K562 (cell line): ENCODE measurements around the gene GET3. TPM values are rescaled to one million over a fixed set of nuclear protein-coding genes. Genes with fewer than 3 reads are reported as not detected.
A peak's percentile ranks its signal among the peaks of the same experiment; 100 is the strongest.

ENCODE experiments used
- BDP1 ChIP-seq: IDR thresholded peaks from 3 replicates; pipeline ENCODE4 v1.6.1; 2011; ENCODE audit not compliant: insufficient read length, insufficient read depth
- CBX3 ChIP-seq, 2 experiments: IDR thresholded peaks; 1 replicate in 1 of 2; 2 replicates in 1 of 2; pipeline ENCODE4 v1.6.1; 2012; ENCODE audit warnings: inconsistent platforms in 2 of 2, low read length in 2 of 2, borderline replicate concordance in 1 of 2, control low read depth in 1 of 2
- CCNT2 ChIP-seq: IDR thresholded peaks from 2 replicates; pipeline ENCODE4 v1.6.1; 2011; ENCODE audit warnings: borderline replicate concordance, low read depth, mild to moderate bottlenecking, moderate library complexity, mixed read lengths, low read length; ENCODE audit not compliant: insufficient read length; ENCODE audit errors: extremely low read depth
- KDM1A ChIP-seq, 2 experiments: fragments of 450-650 bp; IDR thresholded peaks; 2 replicates each; pipeline ENCODE4 v1.6.1; 2016; ENCODE audit warnings: mild to moderate bottlenecking in 2 of 2
- MTA2 ChIP-seq: fragments of 450-650 bp; IDR thresholded peaks from 2 replicates; pipeline ENCODE4 v1.6.1; 2016; ENCODE audit warnings: low read depth
- NCOR1 ChIP-seq: fragments of 450-650 bp; IDR thresholded peaks from 2 replicates; pipeline ENCODE4 v1.6.1; 2016; ENCODE audit warnings: mild to moderate bottlenecking, moderate library complexity
- NR2C1 ChIP-seq, 2 experiments: fragments of 450-650 bp; IDR thresholded peaks; 2 replicates each; pipeline ENCODE4 v1.6.1; 2017; ENCODE audit warnings: mild to moderate bottlenecking in 2 of 2, antibody characterized with exemption in 1 of 2, inconsistent platforms in 1 of 2, missing compliant biosample characterization in 1 of 2, missing genetic modification characterization in 1 of 2
- RBM14 ChIP-seq: fragments of 200-400 bp; formaldehyde crosslinking; IDR thresholded peaks from 2 replicates; pipeline ENCODE4 v1.6.1; 2018; ENCODE audit warnings: low read depth, mild to moderate bottlenecking, low read length, moderate library complexity, borderline replicate concordance; ENCODE audit not compliant: insufficient read depth
- RCOR1 ChIP-seq, 2 experiments: IDR thresholded peaks; 2 replicates each; pipeline ENCODE4 v1.6.1; 2012; ENCODE audit warnings: low read depth in 2 of 2, low read length in 2 of 2, borderline replicate concordance in 1 of 2, improper control_type of control experiment in 1 of 2
- SRSF3 ChIP-seq: fragments of 200-400 bp; formaldehyde crosslinking; IDR thresholded peaks from 2 replicates; pipeline ENCODE4 v1.6.1; 2016; ENCODE audit warnings: mild to moderate bottlenecking, low read length, moderate library complexity; ENCODE audit not compliant: insufficient read depth
- TBL1XR1 ChIP-seq, 2 experiments: IDR thresholded peaks; 2 replicates each; pipeline ENCODE4 v1.6.1; 2012; ENCODE audit warnings: improper control_type of control experiment in 2 of 2, low read length in 2 of 2, mild to moderate bottlenecking in 1 of 2
- TOE1 ChIP-seq, 2 experiments: fragments of 450-650 bp in 1 of 2; sonication (generic) in 1 of 2; formaldehyde crosslinking in 1 of 2; IDR thresholded peaks; 2 replicates each; pipeline versions ENCODE4 v1.7.1 to v1.8.0; 2016 to 2022; ENCODE audit warnings: borderline replicate concordance in 2 of 2, mild to moderate bottlenecking in 2 of 2, antibody characterized with exemption in 1 of 2, inconsistent platforms in 1 of 2, low read depth in 1 of 2, missing genetic modification reagents in 1 of 2, moderate library complexity in 1 of 2
- ZC3H8 ChIP-seq: fragments of 450-650 bp; IDR thresholded peaks from 2 replicates; pipeline ENCODE4 v1.6.1; 2017
- polyA plus RNA-seq, 8 experiments: library from polyadenylated mRNA; depleted of rRNA in 4 of 8; stranded (reverse) in 5 of 8; unstranded in 3 of 8; fragments of >200 nt; fragmentation: Nextera tagmentation in 2 of 8; fragmentation: Illumina TruSeq in 1 of 8; extraction: Ambion mirVana in 2 of 8; extraction: Trizol in 1 of 8; gene quantifications; 2 replicates each; pipeline versions ENCODE4 v1.2.1 to v1.2.3, GENCODE V29; 2011 to 2014; ENCODE audit warnings: inconsistent platforms in 1 of 8, missing spikeins in 1 of 8
- total RNA-seq, 7 experiments: library from RNA; depleted of rRNA in 6 of 7; stranded (reverse); fragments of >200 nt in 6 of 7; fragmentation: Illumina TruSeq in 2 of 7; extraction: Trizol in 2 of 7; gene quantifications; 2 replicates each; pipeline versions ENCODE4 v1.2.1 to v1.2.3, GENCODE V29; 2011 to 2021; ENCODE audit warnings: low replicate concordance in 1 of 7
- TF ChIP-seq, protein P1 (sequence below): fragments of 250-450 bp; sonication (Bioruptor Pico); IDR thresholded peaks from 2 replicates; pipeline ENCODE4 v1.4.0; 2020; ENCODE audit warnings: mild to moderate bottlenecking, moderate library complexity
- TF ChIP-seq, protein P2 (sequence below): fragments of 450-650 bp; formaldehyde crosslinking; IDR thresholded peaks from 2 replicates; pipeline ENCODE4 v1.4.0; 2020; ENCODE audit warnings: mild to moderate bottlenecking, moderate library complexity
- TF ChIP-seq, protein P3 (sequence below): sonication (generic); formaldehyde crosslinking; IDR thresholded peaks from 2 replicates; pipeline ENCODE4 v1.9.0; 2022; ENCODE audit warnings: mild to moderate bottlenecking, missing genetic modification reagents
- TF ChIP-seq, protein P4 (sequence below), 2 experiments: fragments of 450-650 bp; conservative IDR thresholded peaks; 2 replicates each; pipeline ENCODE4 v1.6.1; 2017; ENCODE audit warnings: mild to moderate bottlenecking in 2 of 2, moderate library complexity in 2 of 2

GET3 gene
- total and polyA plus RNA-seq, 9 of the 15 experiments (the other 6 are each of a cell fraction or from before 2014, with no cell fraction given): 8.3 to 83.5 (median 51.8) TPM

DNA sequence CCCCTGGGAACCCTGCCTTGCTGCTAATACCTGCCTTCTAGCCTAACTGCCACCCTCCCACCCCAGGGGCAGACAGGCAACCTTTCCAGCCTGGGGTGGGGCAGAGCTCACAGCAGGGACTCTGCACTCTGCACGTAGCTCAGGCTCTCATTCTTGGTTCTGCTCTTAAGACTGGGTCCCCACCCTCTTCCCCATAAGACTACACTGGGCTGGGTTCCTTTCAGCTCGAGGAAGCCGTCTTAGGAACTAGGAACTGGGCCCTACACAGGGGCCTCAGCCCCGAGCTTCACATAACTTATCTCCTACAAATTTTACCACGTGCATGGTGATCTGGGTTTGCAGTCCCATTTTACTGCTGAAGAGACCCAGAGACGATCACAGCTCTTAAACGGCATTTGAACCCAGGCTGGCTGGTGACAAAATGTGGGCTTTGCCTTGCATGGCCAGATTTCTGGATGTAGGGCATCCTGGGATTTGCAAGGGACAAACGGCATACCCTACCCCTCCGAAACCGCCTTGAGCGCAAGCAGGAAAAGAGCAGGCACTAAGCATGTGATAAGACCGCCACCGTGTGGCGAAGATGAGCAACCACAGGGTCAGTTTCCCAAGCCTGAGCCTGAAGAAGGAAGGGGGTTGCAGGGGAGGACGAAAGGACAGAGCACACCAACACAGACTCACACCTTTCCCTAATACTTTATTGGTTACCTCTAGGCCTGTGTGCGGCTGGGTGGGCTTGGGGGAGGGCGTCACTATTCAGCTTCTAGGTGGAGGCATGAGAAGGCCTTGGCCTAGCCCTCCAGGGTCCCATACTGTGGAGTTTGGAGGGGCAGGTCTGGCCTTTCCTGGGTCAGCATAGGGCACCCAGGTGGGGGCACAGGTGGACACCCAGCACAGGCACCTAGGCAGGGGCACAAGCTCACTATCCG, 59.1 kb downstream of the GET3 start (continued):
- TF ChIP-seq, protein P1, sequence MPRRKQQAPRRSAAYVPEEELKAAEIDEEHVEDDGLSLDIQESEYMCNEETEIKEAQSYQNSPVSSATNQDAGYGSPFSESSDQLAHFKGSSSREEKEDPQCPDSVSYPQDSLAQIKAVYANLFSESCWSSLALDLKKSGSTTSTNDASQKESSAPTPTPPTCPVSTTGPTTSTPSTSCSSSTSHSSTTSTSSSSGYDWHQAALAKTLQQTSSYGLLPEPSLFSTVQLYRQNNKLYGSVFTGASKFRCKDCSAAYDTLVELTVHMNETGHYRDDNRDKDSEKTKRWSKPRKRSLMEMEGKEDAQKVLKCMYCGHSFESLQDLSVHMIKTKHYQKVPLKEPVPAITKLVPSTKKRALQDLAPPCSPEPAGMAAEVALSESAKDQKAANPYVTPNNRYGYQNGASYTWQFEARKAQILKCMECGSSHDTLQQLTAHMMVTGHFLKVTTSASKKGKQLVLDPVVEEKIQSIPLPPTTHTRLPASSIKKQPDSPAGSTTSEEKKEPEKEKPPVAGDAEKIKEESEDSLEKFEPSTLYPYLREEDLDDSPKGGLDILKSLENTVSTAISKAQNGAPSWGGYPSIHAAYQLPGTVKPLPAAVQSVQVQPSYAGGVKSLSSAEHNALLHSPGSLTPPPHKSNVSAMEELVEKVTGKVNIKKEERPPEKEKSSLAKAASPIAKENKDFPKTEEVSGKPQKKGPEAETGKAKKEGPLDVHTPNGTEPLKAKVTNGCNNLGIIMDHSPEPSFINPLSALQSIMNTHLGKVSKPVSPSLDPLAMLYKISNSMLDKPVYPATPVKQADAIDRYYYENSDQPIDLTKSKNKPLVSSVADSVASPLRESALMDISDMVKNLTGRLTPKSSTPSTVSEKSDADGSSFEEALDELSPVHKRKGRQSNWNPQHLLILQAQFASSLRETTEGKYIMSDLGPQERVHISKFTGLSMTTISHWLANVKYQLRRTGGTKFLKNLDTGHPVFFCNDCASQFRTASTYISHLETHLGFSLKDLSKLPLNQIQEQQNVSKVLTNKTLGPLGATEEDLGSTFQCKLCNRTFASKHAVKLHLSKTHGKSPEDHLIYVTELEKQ: no peak
- TF ChIP-seq MTA2 (no peak), NR2C1 (IDR thresholded peaks at IDR 0.05) (no peak; the same call in 1 of the 2 replicates), NR2C1 (tag; IDR thresholded peaks at IDR 0.05) (peak; percentile 44; the same call in 1 of the 2 replicates), TOE1 (IDR thresholded peaks at IDR 0.05; ENCODE audit: borderline replicate concordance) (peak; percentile 42; the same call in 1 of the 2 replicates), TOE1 (CRISPR knock-in tag; IDR thresholded peaks at IDR 0.05; ENCODE audit: borderline replicate concordance, low read depth) (no peak), NCOR1 (0 out of 2 replicates have a peak, but pooled peaks have one; percentile 39), KDM1A (IDR thresholded peaks at IDR 0.05) (peak in 1 of 2 experiments; percentile 41; a peak in 1 of 4 replicates), CCNT2 (no peak), BDP1 (no peak), ZC3H8 (no peak), TBL1XR1 (IDR thresholded peaks at IDR 0.05; ENCODE audit: low read length in 2 of 2) (0 out of 4 replicates have a peak, but pooled peaks of 1 of the 2 experiments have one; percentile 8), RCOR1 (IDR thresholded peaks at IDR 0.05; ENCODE audit: borderline replicate concordance in 1 of 2, low read depth in 2 of 2, low read length in 2 of 2) (no peak), SRSF3 (no peak), RBM14 (no peak), CBX3 (IDR thresholded peaks at IDR 0.05; ENCODE audit: borderline replicate concordance in 1 of 2, low read length in 2 of 2) (peak in 1 of 2 experiments; percentile 51; a peak in 1 of 3 replicates)
- TF ChIP-seq, protein P2, sequence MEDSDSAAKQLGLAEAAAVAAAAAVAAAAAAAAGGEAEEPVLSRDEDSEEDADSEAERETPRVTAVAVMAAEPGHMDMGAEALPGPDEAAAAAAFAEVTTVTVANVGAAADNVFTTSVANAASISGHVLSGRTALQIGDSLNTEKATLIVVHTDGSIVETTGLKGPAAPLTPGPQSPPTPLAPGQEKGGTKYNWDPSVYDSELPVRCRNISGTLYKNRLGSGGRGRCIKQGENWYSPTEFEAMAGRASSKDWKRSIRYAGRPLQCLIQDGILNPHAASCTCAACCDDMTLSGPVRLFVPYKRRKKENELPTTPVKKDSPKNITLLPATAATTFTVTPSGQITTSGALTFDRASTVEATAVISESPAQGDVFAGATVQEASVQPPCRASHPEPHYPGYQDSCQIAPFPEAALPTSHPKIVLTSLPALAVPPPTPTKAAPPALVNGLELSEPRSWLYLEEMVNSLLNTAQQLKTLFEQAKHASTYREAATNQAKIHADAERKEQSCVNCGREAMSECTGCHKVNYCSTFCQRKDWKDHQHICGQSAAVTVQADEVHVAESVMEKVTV (CRISPR knock-in tag): peak; percentile 93
- TF ChIP-seq, protein P3, sequence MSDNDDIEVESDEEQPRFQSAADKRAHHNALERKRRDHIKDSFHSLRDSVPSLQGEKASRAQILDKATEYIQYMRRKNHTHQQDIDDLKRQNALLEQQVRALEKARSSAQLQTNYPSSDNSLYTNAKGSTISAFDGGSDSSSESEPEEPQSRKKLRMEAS: peak; percentile 78
- TF ChIP-seq, protein P4, sequence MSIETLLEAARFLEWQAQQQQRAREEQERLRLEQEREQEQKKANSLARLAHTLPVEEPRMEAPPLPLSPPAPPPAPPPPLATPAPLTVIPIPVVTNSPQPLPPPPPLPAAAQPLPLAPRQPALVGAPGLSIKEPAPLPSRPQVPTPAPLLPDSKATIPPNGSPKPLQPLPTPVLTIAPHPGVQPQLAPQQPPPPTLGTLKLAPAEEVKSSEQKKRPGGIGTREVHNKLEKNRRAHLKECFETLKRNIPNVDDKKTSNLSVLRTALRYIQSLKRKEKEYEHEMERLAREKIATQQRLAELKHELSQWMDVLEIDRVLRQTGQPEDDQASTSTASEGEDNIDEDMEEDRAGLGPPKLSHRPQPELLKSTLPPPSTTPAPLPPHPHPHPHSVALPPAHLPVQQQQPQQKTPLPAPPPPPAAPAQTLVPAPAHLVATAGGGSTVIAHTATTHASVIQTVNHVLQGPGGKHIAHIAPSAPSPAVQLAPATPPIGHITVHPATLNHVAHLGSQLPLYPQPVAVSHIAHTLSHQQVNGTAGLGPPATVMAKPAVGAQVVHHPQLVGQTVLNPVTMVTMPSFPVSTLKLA (conservative IDR thresholded peaks at IDR 0.05): peak; percentile 85 to 90
